Measurements from ENCODE around the gene PROM1. TPM values are rescaled to one million over a fixed set of nuclear protein-coding genes. Genes with fewer than 3 reads are reported as not detected.

PROM1 gene
- total and polyA plus RNA-seq, 12 donors = 1.2 to 19.3 (median 3.4) TPM

DNA sequence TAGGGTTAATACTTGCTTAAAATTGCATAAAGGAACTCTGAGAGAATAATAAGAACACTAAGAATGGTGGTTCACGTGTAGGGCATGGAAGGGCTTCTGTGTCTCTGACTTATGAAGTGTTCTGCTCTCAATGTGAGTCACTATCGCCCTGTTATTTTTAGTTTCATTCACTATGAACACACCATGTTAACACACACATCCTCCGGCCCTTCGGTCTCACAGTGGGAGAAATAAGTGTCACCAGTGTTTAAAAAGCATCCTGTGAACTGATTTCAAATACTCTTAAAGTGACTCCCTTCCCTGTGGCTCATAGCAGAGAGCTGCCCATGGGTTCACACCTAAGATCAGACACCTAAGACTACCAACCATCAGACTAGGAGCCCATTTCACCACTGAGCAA, 87.0 kb downstream of the PROM1 start:
- intact Hi-C loops (cut with DNase I) = loop anchor here in 2 of 10 donors (5.0 to 10.0 kb wide), 2 partner anchors 114 to 522 kb away; no protein-coding TSS in a partner anchor
- 36 to 46% methylated on average over 4 of the region's 4 CpGs for WGBS, 2 donors
- H3K4me3 ChIP-seq = no peak overlapping the region
- TF ChIP-seq, protein P1, sequence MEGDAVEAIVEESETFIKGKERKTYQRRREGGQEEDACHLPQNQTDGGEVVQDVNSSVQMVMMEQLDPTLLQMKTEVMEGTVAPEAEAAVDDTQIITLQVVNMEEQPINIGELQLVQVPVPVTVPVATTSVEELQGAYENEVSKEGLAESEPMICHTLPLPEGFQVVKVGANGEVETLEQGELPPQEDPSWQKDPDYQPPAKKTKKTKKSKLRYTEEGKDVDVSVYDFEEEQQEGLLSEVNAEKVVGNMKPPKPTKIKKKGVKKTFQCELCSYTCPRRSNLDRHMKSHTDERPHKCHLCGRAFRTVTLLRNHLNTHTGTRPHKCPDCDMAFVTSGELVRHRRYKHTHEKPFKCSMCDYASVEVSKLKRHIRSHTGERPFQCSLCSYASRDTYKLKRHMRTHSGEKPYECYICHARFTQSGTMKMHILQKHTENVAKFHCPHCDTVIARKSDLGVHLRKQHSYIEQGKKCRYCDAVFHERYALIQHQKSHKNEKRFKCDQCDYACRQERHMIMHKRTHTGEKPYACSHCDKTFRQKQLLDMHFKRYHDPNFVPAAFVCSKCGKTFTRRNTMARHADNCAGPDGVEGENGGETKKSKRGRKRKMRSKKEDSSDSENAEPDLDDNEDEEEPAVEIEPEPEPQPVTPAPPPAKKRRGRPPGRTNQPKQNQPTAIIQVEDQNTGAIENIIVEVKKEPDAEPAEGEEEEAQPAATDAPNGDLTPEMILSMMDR (IDR thresholded peaks at IDR 0.05) = no peak
- no peak for DNase-seq
- H3K4me1 ChIP-seq = peaks cover 0 to 14% (median 4%) of the 10 kb centered on the region in 9 donors
- ATAC-seq = peak in 3 of 8 donors; percentile 66 to 82 (median 76)
- H3K27ac ChIP-seq = no peak overlapping the region
- H3K27me3 ChIP-seq = no peaks in the 10 kb centered on the region
- no peaks in the 10 kb centered on the region for H3K9me3 ChIP-seq
- peaks cover 0 to 50% (median 0%) of the 10 kb centered on the region in 9 donors for H3K36me3 ChIP-seq

DNA sequence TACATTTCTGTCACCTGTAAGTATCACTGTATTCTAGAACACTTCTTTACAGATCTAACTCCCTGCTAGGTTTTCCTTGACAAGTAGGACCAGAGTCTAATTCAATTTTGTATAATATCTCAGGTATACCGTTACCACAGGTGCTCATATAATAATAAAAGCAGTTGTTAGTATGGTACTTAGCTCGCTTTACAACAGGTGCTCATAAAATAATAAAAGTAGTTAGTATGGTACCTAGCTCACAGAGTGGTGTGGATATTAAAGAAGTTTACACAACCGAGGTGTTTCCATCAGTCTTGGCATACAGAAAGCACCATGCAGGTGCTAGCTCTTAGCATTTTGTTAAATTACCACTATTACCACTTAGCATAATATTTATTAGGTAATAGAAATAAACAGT, 88.0 kb downstream of the PROM1 start:
- no peaks in the 10 kb centered on the region for H3K9me3 ChIP-seq
- no peak overlapping the region for H3K27ac ChIP-seq
- ATAC-seq (no peak), DNase-seq (no peak)
- H3K4me1 ChIP-seq = peaks cover 0 to 4% (median 0%) of the 10 kb centered on the region in 9 donors
- intact Hi-C loops (cut with DNase I) = loop anchor here in 2 of 10 donors (5.0 to 10.0 kb wide), 2 partner anchors 114 to 521 kb away; no protein-coding TSS in a partner anchor
- no peaks in the 10 kb centered on the region for H3K27me3 ChIP-seq
- no peak overlapping the region for H3K4me3 ChIP-seq
- WGBS, 2 donors = 93 to 98% methylated on average over 3 of the region's 3 CpGs
- TF ChIP-seq, protein P1 (IDR thresholded peaks at IDR 0.05) = no peak
- H3K36me3 ChIP-seq = peaks cover 0 to 55% (median 0%) of the 10 kb centered on the region in 9 donors

DNA sequence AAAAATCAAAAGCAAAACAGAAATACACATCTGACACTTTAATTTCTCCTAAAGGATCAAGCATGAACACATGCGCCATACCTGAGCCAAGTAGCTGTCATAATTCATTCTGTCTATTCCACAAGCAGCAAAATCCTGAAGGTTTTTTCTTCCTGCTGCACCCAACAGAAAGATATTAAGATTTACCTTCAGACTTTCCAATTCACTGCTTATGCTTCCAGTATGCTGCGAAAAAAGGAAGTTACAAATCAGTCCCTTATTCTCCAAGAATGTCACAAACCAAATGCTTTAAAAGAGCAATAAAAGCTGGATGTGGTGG, 91.7 kb downstream of the PROM1 start:
- 85% methylated on average over 2 of the region's 2 CpGs for WGBS, 2 donors
- intact Hi-C loops (cut with DNase I) = loop anchor here in 1 of 10 donors (10.0 kb wide), 1 partner anchor 517 kb away; no protein-coding TSS in a partner anchor
- H3K4me3 ChIP-seq = no peak overlapping the region
- DNase-seq = no peak
- no peak overlapping the region for H3K27ac ChIP-seq
- no peak for ATAC-seq
- peaks cover 0 to 65% (median 0%) of the 10 kb centered on the region in 9 donors for H3K36me3 ChIP-seq
- peaks cover 0 to 4% (median 0%) of the 10 kb centered on the region in 9 donors for H3K4me1 ChIP-seq
- H3K9me3 ChIP-seq = no peaks in the 10 kb centered on the region
- H3K27me3 ChIP-seq = no peaks in the 10 kb centered on the region
- TF ChIP-seq, protein P1 (IDR thresholded peaks at IDR 0.05) = no peak

DNA sequence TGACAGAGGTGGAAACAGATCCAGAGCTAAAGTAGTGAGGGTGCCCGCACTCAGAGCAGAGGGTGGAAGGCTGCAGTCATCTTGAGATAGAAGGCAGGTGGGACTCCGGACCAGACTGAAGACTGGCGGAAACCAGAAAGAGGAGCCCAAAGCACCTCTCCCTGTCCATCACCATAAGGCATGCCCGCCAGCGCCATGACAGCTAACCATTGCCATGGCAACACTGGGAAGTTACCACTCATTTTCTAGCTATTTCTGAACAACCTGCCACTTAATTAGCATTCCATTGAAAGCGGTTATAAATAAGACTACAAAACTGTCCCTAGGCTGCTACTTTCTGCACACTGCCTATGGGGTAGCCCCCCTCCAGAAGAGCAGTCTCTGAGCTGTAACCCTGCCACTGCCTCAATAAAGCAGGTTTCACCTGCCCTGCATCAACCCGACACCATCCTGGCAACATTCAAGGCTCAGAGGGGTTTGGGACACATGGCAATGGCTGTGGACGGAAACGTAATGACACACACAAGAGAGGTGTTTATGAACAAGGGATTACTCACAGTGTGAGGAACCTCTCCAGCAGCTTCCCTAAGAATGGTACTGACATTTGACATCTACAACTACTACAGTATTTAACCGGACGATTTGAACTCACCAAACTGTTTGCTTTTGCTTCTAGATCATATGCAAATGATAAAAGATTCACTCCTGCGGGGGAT, 93.1 kb downstream of the PROM1 start:
- DNase-seq (no peak), ATAC-seq (no peak)
- intact Hi-C loops (cut with DNase I) = loop anchor here in 1 of 10 donors (10.0 kb wide), 1 partner anchor 516 kb away; no protein-coding TSS in a partner anchor
- H3K27ac ChIP-seq = no peak overlapping the region
- WGBS, 2 donors = 87 to 88% methylated on average over 12 of the region's 12 CpGs
- TF ChIP-seq, protein P1 (IDR thresholded peaks at IDR 0.05) = no peak
- no peaks in the 10 kb centered on the region for H3K27me3 ChIP-seq
- peaks cover 0 to 79% (median 0%) of the 10 kb centered on the region in 9 donors for H3K36me3 ChIP-seq
- peaks cover 0 to 3% (median 0%) of the 10 kb centered on the region in 9 donors for H3K4me1 ChIP-seq
- no peaks in the 10 kb centered on the region for H3K9me3 ChIP-seq
- H3K4me3 ChIP-seq = no peak overlapping the region

Data from heart right ventricle (tissue), 16 donors.